Measurements from ENCODE around the gene SPOP.
"Not testable (repeated sequence)": the region's sequence is repeated elsewhere in the genome, so short reads cannot be mapped to it uniquely, and the experiment has no call there.

SPOP gene

GRCh38 chr17:49647256-49647585 lies 30.7 kb downstream of the SPOP start:
- no peak for DNase-seq (ENCODE audit: low read depth)

- peak; percentile 35 for DNase-seq (ENCODE audit: low read depth)
These were observed 31.3 kb downstream of the SPOP start for GRCh38 chr17:49646391-49647255.

GRCh38 chr17:49646056-49646390 lies 31.9 kb downstream of the SPOP start:
- DNase-seq (ENCODE audit: low read depth): not testable (repeated sequence)

- DNase-seq (ENCODE audit: low read depth): no peak
These were observed 32.2 kb downstream of the SPOP start for GRCh38 chr17:49645654-49646053.

- no peak for DNase-seq (ENCODE audit: low read depth)
These were observed 37.3 kb downstream of the SPOP start for GRCh38 chr17:49640556-49640955.

- DNase-seq (ENCODE audit: low read depth): no peak
These were observed 39.1 kb downstream of the SPOP start for GRCh38 chr17:49638818-49639217.

GRCh38 chr17:49637739-49638138 lies 40.2 kb downstream of the SPOP start:
- DNase-seq (ENCODE audit: low read depth): no peak

- no peak for DNase-seq (ENCODE audit: low read depth)
These were observed 40.8 kb downstream of the SPOP start for GRCh38 chr17:49637050-49637449.

- no peak for DNase-seq (ENCODE audit: low read depth)
These were observed 42.8 kb downstream of the SPOP start for GRCh38 chr17:49635121-49635520.

GRCh38 chr17:49634485-49634860 lies 43.4 kb downstream of the SPOP start:
- DNase-seq (ENCODE audit: low read depth): no peak

- DNase-seq (ENCODE audit: low read depth): no peak
These were observed 44.0 kb downstream of the SPOP start for GRCh38 chr17:49633762-49634484.

GRCh38 chr17:49633250-49633649 lies 44.6 kb downstream of the SPOP start:
- DNase-seq (ENCODE audit: low read depth): no peak

- DNase-seq (ENCODE audit: low read depth): no peak
These were observed 45.7 kb downstream of the SPOP start for GRCh38 chr17:49632201-49632600.

GRCh38 chr17:49631496-49631895 lies 46.4 kb downstream of the SPOP start:
- no peak for DNase-seq (ENCODE audit: low read depth)

- no peak for DNase-seq (ENCODE audit: low read depth)
These were observed 47.6 kb downstream of the SPOP start for GRCh38 chr17:49630113-49630900.

GRCh38 chr17:49629447-49629846 lies 48.5 kb downstream of the SPOP start:
- no peak for DNase-seq (ENCODE audit: low read depth)

GRCh38 chr17:49624896-49625295 lies 53.0 kb downstream of the SPOP start:
- DNase-seq (ENCODE audit: low read depth): peak; percentile 34

GRCh38 chr17:49621946-49622529 lies 55.9 kb downstream of the SPOP start:
- no peak for DNase-seq (ENCODE audit: low read depth)

GRCh38 chr17:49621420-49621819 lies 56.5 kb downstream of the SPOP start:
- no peak for DNase-seq (ENCODE audit: low read depth)

GRCh38 chr17:49618028-49618611 lies 59.8 kb downstream of the SPOP start:
- DNase-seq (ENCODE audit: low read depth): no peak

GRCh38 chr17:49616601-49617131 lies 61.2 kb downstream of the SPOP start:
- DNase-seq (ENCODE audit: low read depth): peak; percentile 64

- no peak for DNase-seq (ENCODE audit: low read depth)
These were observed 61.8 kb downstream of the SPOP start for GRCh38 chr17:49616086-49616485.

Measured in GM04504 (cell line).